ENCODE results near the gene DDB1. TPM values are rescaled to one million over a fixed set of nuclear protein-coding genes. Genes with fewer than 3 reads are reported as not detected.

The DDB1 gene
- polyA plus RNA-seq, 1 of the 3 experiments (the other 2 are of a cell fraction), result 170 TPM

DNA sequence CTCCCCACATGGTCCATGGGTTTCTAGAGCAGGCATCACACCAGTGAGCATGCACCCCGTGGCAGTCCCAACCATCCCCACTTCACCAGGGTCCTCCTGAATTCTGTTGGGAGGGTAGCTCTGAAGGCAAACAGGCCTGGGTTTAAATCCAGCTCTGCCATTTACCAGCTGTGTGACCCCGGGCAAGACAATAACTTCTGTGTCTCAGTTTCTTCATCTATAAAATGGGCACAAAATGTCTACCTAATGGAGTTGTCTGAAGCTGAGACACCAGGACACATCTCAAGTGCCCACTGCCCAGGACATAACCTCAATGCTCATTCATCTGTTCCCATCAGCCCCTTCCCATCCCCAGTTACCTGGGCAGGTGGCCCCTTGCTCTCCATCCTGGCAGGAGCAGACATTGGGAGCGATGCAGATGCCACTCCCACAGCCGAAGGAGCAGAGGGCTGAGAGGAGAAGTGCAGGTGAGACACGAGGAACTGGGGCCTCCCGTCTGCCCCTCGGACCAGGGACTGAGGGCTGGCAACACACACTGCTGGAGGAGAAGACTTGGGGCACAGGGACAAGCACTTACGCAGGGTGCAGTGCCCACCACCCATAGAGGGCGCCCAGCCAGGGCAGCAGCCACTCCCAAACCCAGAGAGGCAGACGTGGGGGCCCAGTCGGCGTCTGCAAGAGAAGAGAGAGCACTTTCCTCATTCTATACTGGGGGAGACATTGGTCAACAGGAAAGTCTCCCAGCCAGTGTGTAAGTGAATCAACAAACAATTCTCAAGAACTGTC, 41.8 kb downstream of the DDB1 start:
- Histone ChIP-seq H3F3A (replicated peaks; ENCODE audit: insufficient read depth) (no peaks in the 10 kb centered on the region), H3K9me3 (no peaks in the 10 kb centered on the region), H4K20me1 (ENCODE audit: insufficient read depth) (no peaks in the 10 kb centered on the region), H3K4me3 (ENCODE audit: low read depth in 2 of 2, low read length in 1 of 2) (no peak overlapping the region), H3K9ac (no peak overlapping the region), H3K27ac (ENCODE audit: low read depth in 2 of 2, low read length in 1 of 2) (no peak overlapping the region), H3K9me2 (no peaks in the 10 kb centered on the region), H3K36me3 (replicated peaks in 1 of 2; ENCODE audit: control insufficient read depth in 1 of 2, insufficient read depth in 2 of 2, low read length in 1 of 2) (no peaks in the 10 kb centered on the region), H2AFZ (ENCODE audit: low read depth) (no peak overlapping the region), H3K79me2 (ENCODE audit: insufficient read depth) (no peaks in the 10 kb centered on the region), H3K27me3 (ENCODE audit: insufficient read depth) (no peaks in the 10 kb centered on the region), H3K4me1 (ENCODE audit: control insufficient read depth in 1 of 2, insufficient read depth in 2 of 2, low read depth in 1 of 2, low read length in 1 of 2) (peaks cover 6 to 16% of the 10 kb centered on the region in 2 experiments; a peak in 2 of 4 replicates), H3K4me2 (no peak overlapping the region)
- DNase-seq, result no peak
- TF ChIP-seq, protein P1, sequence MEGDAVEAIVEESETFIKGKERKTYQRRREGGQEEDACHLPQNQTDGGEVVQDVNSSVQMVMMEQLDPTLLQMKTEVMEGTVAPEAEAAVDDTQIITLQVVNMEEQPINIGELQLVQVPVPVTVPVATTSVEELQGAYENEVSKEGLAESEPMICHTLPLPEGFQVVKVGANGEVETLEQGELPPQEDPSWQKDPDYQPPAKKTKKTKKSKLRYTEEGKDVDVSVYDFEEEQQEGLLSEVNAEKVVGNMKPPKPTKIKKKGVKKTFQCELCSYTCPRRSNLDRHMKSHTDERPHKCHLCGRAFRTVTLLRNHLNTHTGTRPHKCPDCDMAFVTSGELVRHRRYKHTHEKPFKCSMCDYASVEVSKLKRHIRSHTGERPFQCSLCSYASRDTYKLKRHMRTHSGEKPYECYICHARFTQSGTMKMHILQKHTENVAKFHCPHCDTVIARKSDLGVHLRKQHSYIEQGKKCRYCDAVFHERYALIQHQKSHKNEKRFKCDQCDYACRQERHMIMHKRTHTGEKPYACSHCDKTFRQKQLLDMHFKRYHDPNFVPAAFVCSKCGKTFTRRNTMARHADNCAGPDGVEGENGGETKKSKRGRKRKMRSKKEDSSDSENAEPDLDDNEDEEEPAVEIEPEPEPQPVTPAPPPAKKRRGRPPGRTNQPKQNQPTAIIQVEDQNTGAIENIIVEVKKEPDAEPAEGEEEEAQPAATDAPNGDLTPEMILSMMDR (IDR thresholded peaks at IDR 0.05), result peak; percentile 22
- TF ChIP-seq, protein P2, sequence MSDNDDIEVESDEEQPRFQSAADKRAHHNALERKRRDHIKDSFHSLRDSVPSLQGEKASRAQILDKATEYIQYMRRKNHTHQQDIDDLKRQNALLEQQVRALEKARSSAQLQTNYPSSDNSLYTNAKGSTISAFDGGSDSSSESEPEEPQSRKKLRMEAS (IDR thresholded peaks at IDR 0.05; ENCODE audit: low read depth), result no peak
- CTCF ChIA-PET, result interaction anchor here (2.0 kb wide), 1 partner anchor 37 kb away, joined by 7 read pairs; no protein-coding TSS in a partner anchor
- 80% methylated on average over 7 of the region's 12 CpGs for WGBS (ENCODE audit: low lambda C conversion rate)
- POLR2A ChIA-PET, result no interaction called here

DNA sequence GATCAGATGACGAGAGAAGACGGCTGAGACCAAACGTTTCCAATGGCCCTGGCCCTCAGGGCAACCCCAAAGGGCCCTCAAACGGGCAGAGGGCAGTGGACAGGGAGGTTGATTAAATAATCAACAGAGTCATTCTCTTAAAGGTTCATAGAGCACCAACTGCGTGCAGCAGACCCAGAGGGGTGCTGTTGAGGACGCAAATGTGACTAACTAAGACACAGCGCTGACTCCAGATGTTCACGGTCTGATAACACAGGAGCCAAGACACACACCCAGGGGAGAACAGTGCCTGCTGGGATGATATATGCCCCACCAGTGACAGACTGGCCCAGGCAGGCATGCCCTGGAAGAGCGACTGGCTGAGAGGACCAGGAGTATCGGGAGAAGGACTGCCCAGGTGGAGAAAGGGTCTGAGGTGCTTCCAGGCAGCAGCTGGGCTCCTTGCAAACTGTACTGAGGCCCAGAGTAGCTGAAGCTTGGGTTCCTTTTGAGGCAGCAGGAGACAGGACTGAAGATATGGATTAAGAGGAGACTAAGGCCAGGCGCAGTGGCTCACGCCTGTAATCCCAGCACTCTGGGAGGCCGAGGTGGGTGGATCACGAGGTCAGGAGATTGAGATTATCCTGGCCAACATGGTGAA, 45.4 kb downstream of the DDB1 start:
- Histone ChIP-seq H3K4me2 (no peak overlapping the region), H3K4me3 (ENCODE audit: low read depth in 2 of 2, low read length in 1 of 2) (no peak overlapping the region), H3K9ac (no peak overlapping the region), H3K27me3 (ENCODE audit: insufficient read depth) (no peaks in the 10 kb centered on the region), H3K9me2 (no peaks in the 10 kb centered on the region), H3F3A (replicated peaks; ENCODE audit: insufficient read depth) (no peaks in the 10 kb centered on the region), H2AFZ (ENCODE audit: low read depth) (no peak overlapping the region), H3K9me3 (no peaks in the 10 kb centered on the region), H3K36me3 (replicated peaks in 1 of 2; ENCODE audit: control insufficient read depth in 1 of 2, insufficient read depth in 2 of 2, low read length in 1 of 2) (no peaks in the 10 kb centered on the region), H3K79me2 (ENCODE audit: insufficient read depth) (no peaks in the 10 kb centered on the region), H4K20me1 (ENCODE audit: insufficient read depth) (no peaks in the 10 kb centered on the region), H3K4me1 (ENCODE audit: control insufficient read depth in 1 of 2, insufficient read depth in 2 of 2, low read depth in 1 of 2, low read length in 1 of 2) (no peaks in the 10 kb centered on the region), H3K27ac (ENCODE audit: low read depth in 2 of 2, low read length in 1 of 2) (no peak overlapping the region)
- ChIA-PET POLR2A (no interaction called here), CTCF (interaction anchor here (1.2 kb wide), 1 partner anchor 10 kb away, joined by 3 read pairs; no protein-coding TSS in a partner anchor)
- WGBS (ENCODE audit: low lambda C conversion rate), result 83% methylated on average over 14 of the region's 14 CpGs
- no peak for DNase-seq
- TF ChIP-seq, protein P3, sequence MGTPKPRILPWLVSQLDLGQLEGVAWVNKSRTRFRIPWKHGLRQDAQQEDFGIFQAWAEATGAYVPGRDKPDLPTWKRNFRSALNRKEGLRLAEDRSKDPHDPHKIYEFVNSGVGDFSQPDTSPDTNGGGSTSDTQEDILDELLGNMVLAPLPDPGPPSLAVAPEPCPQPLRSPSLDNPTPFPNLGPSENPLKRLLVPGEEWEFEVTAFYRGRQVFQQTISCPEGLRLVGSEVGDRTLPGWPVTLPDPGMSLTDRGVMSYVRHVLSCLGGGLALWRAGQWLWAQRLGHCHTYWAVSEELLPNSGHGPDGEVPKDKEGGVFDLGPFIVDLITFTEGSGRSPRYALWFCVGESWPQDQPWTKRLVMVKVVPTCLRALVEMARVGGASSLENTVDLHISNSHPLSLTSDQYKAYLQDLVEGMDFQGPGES (IDR thresholded peaks at IDR 0.05; ENCODE audit: low read depth, low read length), result no peak
- TF ChIP-seq, protein P4, sequence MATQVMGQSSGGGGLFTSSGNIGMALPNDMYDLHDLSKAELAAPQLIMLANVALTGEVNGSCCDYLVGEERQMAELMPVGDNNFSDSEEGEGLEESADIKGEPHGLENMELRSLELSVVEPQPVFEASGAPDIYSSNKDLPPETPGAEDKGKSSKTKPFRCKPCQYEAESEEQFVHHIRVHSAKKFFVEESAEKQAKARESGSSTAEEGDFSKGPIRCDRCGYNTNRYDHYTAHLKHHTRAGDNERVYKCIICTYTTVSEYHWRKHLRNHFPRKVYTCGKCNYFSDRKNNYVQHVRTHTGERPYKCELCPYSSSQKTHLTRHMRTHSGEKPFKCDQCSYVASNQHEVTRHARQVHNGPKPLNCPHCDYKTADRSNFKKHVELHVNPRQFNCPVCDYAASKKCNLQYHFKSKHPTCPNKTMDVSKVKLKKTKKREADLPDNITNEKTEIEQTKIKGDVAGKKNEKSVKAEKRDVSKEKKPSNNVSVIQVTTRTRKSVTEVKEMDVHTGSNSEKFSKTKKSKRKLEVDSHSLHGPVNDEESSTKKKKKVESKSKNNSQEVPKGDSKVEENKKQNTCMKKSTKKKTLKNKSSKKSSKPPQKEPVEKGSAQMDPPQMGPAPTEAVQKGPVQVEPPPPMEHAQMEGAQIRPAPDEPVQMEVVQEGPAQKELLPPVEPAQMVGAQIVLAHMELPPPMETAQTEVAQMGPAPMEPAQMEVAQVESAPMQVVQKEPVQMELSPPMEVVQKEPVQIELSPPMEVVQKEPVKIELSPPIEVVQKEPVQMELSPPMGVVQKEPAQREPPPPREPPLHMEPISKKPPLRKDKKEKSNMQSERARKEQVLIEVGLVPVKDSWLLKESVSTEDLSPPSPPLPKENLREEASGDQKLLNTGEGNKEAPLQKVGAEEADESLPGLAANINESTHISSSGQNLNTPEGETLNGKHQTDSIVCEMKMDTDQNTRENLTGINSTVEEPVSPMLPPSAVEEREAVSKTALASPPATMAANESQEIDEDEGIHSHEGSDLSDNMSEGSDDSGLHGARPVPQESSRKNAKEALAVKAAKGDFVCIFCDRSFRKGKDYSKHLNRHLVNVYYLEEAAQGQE (IDR thresholded peaks at IDR 0.05; ENCODE audit: low read depth, low read length), result no peak
- TF ChIP-seq FOXM1 (IDR thresholded peaks at IDR 0.05; ENCODE audit: low read depth) (no peak), NRF1 (IDR thresholded peaks at IDR 0.05; ENCODE audit: low read depth, low read length) (no peak), SMC3 (IDR thresholded peaks at IDR 0.05; ENCODE audit: low read depth, low read length) (no peak), RXRA (IDR thresholded peaks at IDR 0.05; ENCODE audit: borderline replicate concordance, low read depth) (no peak), POLR2AphosphoS5 (IDR thresholded peaks at IDR 0.05; ENCODE audit: low read depth, low read length) (no peak), TCF12 (IDR thresholded peaks at IDR 0.05) (no peak), NFIC (IDR thresholded peaks at IDR 0.05; ENCODE audit: borderline replicate concordance) (no peak), FOXJ3 (CRISPR knock-in tag; IDR thresholded peaks at IDR 0.05) (no peak), GABPA (IDR thresholded peaks at IDR 0.05; ENCODE audit: low read depth) (no peak)
- TF ChIP-seq, protein P5, sequence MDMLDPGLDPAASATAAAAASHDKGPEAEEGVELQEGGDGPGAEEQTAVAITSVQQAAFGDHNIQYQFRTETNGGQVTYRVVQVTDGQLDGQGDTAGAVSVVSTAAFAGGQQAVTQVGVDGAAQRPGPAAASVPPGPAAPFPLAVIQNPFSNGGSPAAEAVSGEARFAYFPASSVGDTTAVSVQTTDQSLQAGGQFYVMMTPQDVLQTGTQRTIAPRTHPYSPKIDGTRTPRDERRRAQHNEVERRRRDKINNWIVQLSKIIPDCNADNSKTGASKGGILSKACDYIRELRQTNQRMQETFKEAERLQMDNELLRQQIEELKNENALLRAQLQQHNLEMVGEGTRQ (IDR thresholded peaks at IDR 0.05; ENCODE audit: borderline replicate concordance, low read depth, low read length), result no peak
- TF ChIP-seq, protein P6, sequence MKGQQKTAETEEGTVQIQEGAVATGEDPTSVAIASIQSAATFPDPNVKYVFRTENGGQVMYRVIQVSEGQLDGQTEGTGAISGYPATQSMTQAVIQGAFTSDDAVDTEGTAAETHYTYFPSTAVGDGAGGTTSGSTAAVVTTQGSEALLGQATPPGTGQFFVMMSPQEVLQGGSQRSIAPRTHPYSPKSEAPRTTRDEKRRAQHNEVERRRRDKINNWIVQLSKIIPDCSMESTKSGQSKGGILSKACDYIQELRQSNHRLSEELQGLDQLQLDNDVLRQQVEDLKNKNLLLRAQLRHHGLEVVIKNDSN (IDR thresholded peaks at IDR 0.05; ENCODE audit: borderline replicate concordance, low read depth), result no peak
- TF ChIP-seq, protein P7, sequence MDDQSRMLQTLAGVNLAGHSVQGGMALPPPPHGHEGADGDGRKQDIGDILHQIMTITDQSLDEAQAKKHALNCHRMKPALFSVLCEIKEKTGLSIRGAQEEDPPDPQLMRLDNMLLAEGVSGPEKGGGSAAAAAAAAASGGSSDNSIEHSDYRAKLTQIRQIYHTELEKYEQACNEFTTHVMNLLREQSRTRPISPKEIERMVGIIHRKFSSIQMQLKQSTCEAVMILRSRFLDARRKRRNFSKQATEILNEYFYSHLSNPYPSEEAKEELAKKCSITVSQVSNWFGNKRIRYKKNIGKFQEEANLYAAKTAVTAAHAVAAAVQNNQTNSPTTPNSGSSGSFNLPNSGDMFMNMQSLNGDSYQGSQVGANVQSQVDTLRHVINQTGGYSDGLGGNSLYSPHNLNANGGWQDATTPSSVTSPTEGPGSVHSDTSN (IDR thresholded peaks at IDR 0.05), result no peak

Data from SK-N-SH (cell line).